SK-N-SH (cell line): ENCODE measurements around the gene CHD6.

Experiments
- EP300 ChIP-seq, 2 experiments: IDR thresholded peaks; 2 replicates each; pipeline versions ENCODE4 v1.4.0 to v1.6.1; 2012; ENCODE audit warnings: borderline replicate concordance in 1 of 2, low read depth in 1 of 2, low read length in 1 of 2
- POLR2AphosphoS5 ChIP-seq: IDR thresholded peaks from 2 replicates; pipeline ENCODE4 v1.6.1; 2012; ENCODE audit warnings: low read depth, low read length
- RAD21 ChIP-seq: IDR thresholded peaks from 2 replicates; pipeline ENCODE4 v1.6.1; 2012; ENCODE audit warnings: mild to moderate bottlenecking, low read length
- SIN3A ChIP-seq: IDR thresholded peaks from 2 replicates; pipeline ENCODE4 v1.6.1; 2012; ENCODE audit warnings: low read depth, mild to moderate bottlenecking, low read length, moderate library complexity, borderline replicate concordance
- YY1 ChIP-seq: IDR thresholded peaks from 2 replicates; pipeline ENCODE4 v1.4.0; 2012; ENCODE audit warnings: low read depth, mild to moderate bottlenecking
- TF ChIP-seq, protein P1 (sequence below): fragments of 200-600 bp; sonication (generic); IDR thresholded peaks from 2 replicates; pipeline ENCODE4 v1.6.1; 2017; ENCODE audit warnings: antibody characterized with exemption, mild to moderate bottlenecking, moderate library complexity
- TF ChIP-seq, protein P2 (sequence below): IDR thresholded peaks from 2 replicates; pipeline ENCODE4 v1.4.0; 2012; ENCODE audit warnings: low read depth, borderline replicate concordance

GRCh38 chr20:41480054-41480770 is 138.0 kb downstream of the CHD6 start:
- TF ChIP-seq, protein P1, sequence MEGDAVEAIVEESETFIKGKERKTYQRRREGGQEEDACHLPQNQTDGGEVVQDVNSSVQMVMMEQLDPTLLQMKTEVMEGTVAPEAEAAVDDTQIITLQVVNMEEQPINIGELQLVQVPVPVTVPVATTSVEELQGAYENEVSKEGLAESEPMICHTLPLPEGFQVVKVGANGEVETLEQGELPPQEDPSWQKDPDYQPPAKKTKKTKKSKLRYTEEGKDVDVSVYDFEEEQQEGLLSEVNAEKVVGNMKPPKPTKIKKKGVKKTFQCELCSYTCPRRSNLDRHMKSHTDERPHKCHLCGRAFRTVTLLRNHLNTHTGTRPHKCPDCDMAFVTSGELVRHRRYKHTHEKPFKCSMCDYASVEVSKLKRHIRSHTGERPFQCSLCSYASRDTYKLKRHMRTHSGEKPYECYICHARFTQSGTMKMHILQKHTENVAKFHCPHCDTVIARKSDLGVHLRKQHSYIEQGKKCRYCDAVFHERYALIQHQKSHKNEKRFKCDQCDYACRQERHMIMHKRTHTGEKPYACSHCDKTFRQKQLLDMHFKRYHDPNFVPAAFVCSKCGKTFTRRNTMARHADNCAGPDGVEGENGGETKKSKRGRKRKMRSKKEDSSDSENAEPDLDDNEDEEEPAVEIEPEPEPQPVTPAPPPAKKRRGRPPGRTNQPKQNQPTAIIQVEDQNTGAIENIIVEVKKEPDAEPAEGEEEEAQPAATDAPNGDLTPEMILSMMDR = no peak
- TF ChIP-seq, protein P2, sequence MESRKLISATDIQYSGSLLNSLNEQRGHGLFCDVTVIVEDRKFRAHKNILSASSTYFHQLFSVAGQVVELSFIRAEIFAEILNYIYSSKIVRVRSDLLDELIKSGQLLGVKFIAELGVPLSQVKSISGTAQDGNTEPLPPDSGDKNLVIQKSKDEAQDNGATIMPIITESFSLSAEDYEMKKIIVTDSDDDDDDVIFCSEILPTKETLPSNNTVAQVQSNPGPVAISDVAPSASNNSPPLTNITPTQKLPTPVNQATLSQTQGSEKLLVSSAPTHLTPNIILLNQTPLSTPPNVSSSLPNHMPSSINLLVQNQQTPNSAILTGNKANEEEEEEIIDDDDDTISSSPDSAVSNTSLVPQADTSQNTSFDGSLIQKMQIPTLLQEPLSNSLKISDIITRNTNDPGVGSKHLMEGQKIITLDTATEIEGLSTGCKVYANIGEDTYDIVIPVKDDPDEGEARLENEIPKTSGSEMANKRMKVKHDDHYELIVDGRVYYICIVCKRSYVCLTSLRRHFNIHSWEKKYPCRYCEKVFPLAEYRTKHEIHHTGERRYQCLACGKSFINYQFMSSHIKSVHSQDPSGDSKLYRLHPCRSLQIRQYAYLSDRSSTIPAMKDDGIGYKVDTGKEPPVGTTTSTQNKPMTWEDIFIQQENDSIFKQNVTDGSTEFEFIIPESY = no peak
- TF ChIP-seq RAD21 (no peak), SIN3A (no peak), EP300 (IDR thresholded peaks at IDR 0.05; ENCODE audit: borderline replicate concordance in 1 of 2, low read depth in 1 of 2, low read length in 1 of 2) (no peak), POLR2AphosphoS5 (no peak), YY1 (no peak)
